SK-N-SH treated with all-trans-retinoic acid at 6 μM for 48 hours (cell line): ENCODE measurements around the gene PARK7.

Experiments used
- ARNTL ChIP-seq: fragments of 450-650 bp; formaldehyde crosslinking; IDR thresholded peaks from 2 replicates; pipeline ENCODE4 v1.5.0; 2020; ENCODE audit warnings: low read depth, mild to moderate bottlenecking, moderate library complexity, borderline replicate concordance
- CREB5 ChIP-seq: fragments of 250-450 bp; sonication (Bioruptor Pico); IDR thresholded peaks from 2 replicates; pipeline ENCODE4 v1.5.1; 2020; ENCODE audit warnings: low read depth, mild to moderate bottlenecking, moderate library complexity
- GLIS3 ChIP-seq: fragments of 250-450 bp; sonication (Bioruptor Pico); IDR thresholded peaks from 2 replicates; pipeline ENCODE4 v1.5.0; 2020; ENCODE audit warnings: mild to moderate bottlenecking, moderate library complexity
- OSR1 ChIP-seq: fragments of 250-450 bp; sonication (Bioruptor Pico); IDR thresholded peaks from 2 replicates; pipeline ENCODE4 v1.8.0; 2022; ENCODE audit warnings: moderate library complexity, mild to moderate bottlenecking, inconsistent platforms
- PATZ1 ChIP-seq: fragments of 250-450 bp; sonication (Bioruptor Pico); IDR thresholded peaks from 2 replicates; pipeline ENCODE4 v1.8.0; 2020; ENCODE audit warnings: mild to moderate bottlenecking, moderate library complexity, borderline replicate concordance
- POU6F1 ChIP-seq: fragments of 250-450 bp; sonication (Bioruptor Pico); IDR thresholded peaks from 2 replicates; pipeline ENCODE4 v1.8.0; 2021; ENCODE audit warnings: low read depth, mild to moderate bottlenecking, moderate library complexity, borderline replicate concordance
- PPARA ChIP-seq: fragments of 250-450 bp; sonication (Bioruptor Pico); IDR thresholded peaks from 2 replicates; pipeline ENCODE4 v1.5.0; 2020; ENCODE audit warnings: mild to moderate bottlenecking, borderline replicate concordance
- RARB ChIP-seq: fragments of 250-450 bp; sonication (Bioruptor Pico); IDR thresholded peaks from 2 replicates; pipeline ENCODE4 v1.8.0; 2021; ENCODE audit warnings: mild to moderate bottlenecking, moderate library complexity
- TCF4 ChIP-seq: fragments of 250-450 bp; sonication (Bioruptor Pico); IDR thresholded peaks from 2 replicates; pipeline ENCODE4 v1.8.0; 2021; ENCODE audit warnings: mild to moderate bottlenecking, moderate library complexity, borderline replicate concordance
- ZFP3 ChIP-seq: fragments of 250-450 bp; sonication (Bioruptor Pico); IDR thresholded peaks from 2 replicates; pipeline ENCODE4 v1.5.0; 2020; ENCODE audit warnings: mild to moderate bottlenecking, moderate library complexity
- ZFP30 ChIP-seq: fragments of 450-650 bp; formaldehyde crosslinking; IDR thresholded peaks from 2 replicates; pipeline ENCODE4 v1.5.0; 2022; ENCODE audit warnings: mild to moderate bottlenecking, moderate library complexity
- ZNF70 ChIP-seq: fragments of 450-650 bp; formaldehyde crosslinking; IDR thresholded peaks from 2 replicates; pipeline ENCODE4 v1.5.0; 2020; ENCODE audit warnings: mild to moderate bottlenecking, moderate library complexity

- TF ChIP-seq PATZ1 (CRISPR knock-in tag) (no peak), ZNF70 (CRISPR knock-in tag) (no peak), ARNTL (CRISPR knock-in tag) (no peak), CREB5 (no peak), ZFP30 (no peak), TCF4 (CRISPR knock-in tag) (no peak), PPARA (CRISPR knock-in tag) (no peak), RARB (no peak), GLIS3 (CRISPR knock-in tag) (no peak), POU6F1 (CRISPR knock-in tag) (no peak), ZFP3 (CRISPR knock-in tag) (no peak), OSR1 (CRISPR knock-in tag) (no peak)
Observed at GRCh38 chr1:7919880-7920279, 41.6 kb upstream of the PARK7 start.
